ENCODE data around the gene FMN2. TPM values are rescaled to one million over a fixed set of nuclear protein-coding genes. Genes with fewer than 3 reads are reported as not detected.

Gene FMN2
- total RNA-seq, 2 experiments from 2014 or later = not detected

- DNase-seq = no peak
- H3K27me3 Mint-ChIP-seq = no peaks in the 10 kb centered on the region
- CTCF ChIA-PET = no interaction called here
- no peak overlapping the region for H3K4me3 Mint-ChIP-seq
- no peaks in the 10 kb centered on the region for H3K4me1 Mint-ChIP-seq
- H3K9me3 Mint-ChIP-seq (ENCODE audit: low read depth) = peaks cover 7% of the 10 kb centered on the region
- H3K27ac Mint-ChIP-seq = no peak overlapping the region
- H3K36me3 Mint-ChIP-seq = no peaks in the 10 kb centered on the region
- no peak for ATAC-seq
Observed at GRCh38 chr1:240423246-240423924, 331.7 kb downstream of the FMN2 start.

DNA sequence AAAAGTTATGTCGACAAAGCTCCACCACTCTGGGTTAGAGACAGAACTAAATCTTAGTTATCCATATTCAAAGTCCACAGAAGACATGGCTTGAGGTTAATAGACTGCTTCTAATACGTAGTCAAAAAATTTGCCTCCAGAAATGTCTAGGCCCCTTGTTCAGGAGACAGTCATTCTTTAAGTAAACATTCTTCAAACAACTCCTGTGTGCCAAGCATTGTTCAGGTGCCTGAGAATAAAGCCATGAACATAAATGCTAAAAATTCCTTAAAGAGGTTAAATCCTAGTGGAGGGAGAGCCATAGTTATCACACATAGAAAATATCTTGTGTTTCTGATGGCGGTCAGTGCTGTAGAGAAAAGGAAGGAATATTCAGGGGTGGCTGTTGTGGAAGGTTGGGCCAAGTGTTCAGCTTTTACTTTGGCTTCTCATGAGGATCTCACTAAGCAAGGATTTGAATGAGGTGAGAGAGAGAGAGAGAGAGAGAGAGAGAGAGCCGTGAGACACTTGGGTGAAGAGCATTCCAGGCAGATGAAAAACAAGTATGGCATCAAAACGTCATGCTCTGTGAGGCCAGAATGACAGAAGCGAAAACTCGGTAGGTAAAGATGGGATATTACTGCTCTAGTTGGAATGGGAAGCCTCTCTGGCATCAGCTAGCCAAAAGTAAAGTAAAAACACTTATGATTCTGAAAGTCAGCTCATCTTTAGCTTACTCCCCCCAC, 333.2 kb downstream of the FMN2 start:
- Mint-ChIP-seq H3K4me3 (no peak overlapping the region), H3K27me3 (no peaks in the 10 kb centered on the region), H3K36me3 (no peaks in the 10 kb centered on the region), H3K4me1 (no peaks in the 10 kb centered on the region), H3K27ac (no peak overlapping the region), H3K9me3 (ENCODE audit: low read depth) (peaks cover 6% of the 10 kb centered on the region)
- CTCF ChIA-PET = no interaction called here
- no peak for DNase-seq
- no peak for ATAC-seq

GRCh38 chr1:240426051-240426450, 334.4 kb downstream of the FMN2 start:
- no peak overlapping the region for H3K27ac Mint-ChIP-seq
- no peak overlapping the region for H3K4me3 Mint-ChIP-seq
- DNase-seq (no peak), ATAC-seq (no peak)
- H3K27me3 Mint-ChIP-seq = no peaks in the 10 kb centered on the region
- peaks cover 3% of the 10 kb centered on the region for H3K9me3 Mint-ChIP-seq (ENCODE audit: low read depth)
- no peaks in the 10 kb centered on the region for H3K36me3 Mint-ChIP-seq
- CTCF ChIA-PET = no interaction called here
- no peaks in the 10 kb centered on the region for H3K4me1 Mint-ChIP-seq

DNA sequence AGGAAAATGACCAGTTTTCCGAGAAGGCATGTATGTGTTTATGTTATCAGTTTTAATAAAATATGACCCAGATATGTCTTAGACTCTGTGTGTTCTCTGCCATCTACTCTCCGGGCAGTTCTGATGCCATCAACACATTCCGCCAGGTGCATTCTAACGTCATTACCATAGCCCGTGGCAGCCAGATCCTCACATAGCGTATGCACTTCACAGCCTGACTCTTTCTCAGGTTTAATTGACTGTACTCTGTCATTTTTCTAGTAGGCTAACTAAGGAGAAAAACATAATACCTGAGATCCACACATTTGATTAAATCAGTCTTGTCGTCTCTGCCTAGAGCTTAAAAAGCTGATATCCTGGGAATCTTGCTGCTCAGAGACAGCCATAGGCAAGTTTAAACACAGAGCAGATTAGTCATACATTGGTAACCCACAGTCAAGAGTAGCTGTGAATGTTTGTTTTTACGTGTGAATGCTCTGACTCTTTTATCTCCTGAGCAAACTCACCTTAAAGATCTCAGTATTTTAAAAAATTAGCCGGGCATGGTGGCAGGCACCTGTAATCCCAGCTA, 344.4 kb downstream of the FMN2 start:
- CTCF ChIA-PET = no interaction called here
- Mint-ChIP-seq H3K27me3 (no peaks in the 10 kb centered on the region), H3K4me3 (no peak overlapping the region), H3K36me3 (no peaks in the 10 kb centered on the region), H3K9me3 (ENCODE audit: low read depth) (peaks cover 7% of the 10 kb centered on the region), H3K4me1 (no peaks in the 10 kb centered on the region), H3K27ac (no peak overlapping the region)
- no peak for DNase-seq
- no peak for ATAC-seq

DNA sequence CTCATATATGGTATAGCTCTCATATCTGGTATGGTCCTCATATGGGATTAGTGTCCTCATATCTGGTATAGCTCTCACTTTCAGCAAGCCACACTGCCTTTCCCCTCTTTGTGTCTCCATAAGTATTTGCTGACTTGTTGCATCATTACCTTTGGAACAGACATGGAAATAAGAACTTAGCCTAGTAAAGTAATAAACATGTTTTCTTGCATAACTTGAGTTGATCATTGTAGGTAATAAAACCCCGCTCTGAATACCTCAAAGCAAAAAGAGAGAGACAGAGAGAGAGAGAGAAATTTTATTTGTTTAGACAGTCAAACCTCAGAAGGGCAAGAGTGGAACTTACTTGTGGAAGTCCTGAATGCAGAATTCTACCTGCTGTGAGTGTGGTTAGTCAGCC, 350.0 kb downstream of the FMN2 start:
- Mint-ChIP-seq H3K27me3 (no peaks in the 10 kb centered on the region), H3K9me3 (ENCODE audit: low read depth) (peaks cover 6% of the 10 kb centered on the region), H3K4me1 (no peaks in the 10 kb centered on the region), H3K36me3 (no peaks in the 10 kb centered on the region), H3K27ac (no peak overlapping the region), H3K4me3 (no peak overlapping the region)
- CTCF ChIA-PET = no interaction called here
- ATAC-seq (no peak), DNase-seq (no peak)

GRCh38 chr1:240445369-240445768, 353.7 kb downstream of the FMN2 start:
- Mint-ChIP-seq H3K36me3 (no peaks in the 10 kb centered on the region), H3K4me3 (no peak overlapping the region), H3K27ac (no peak overlapping the region), H3K4me1 (no peaks in the 10 kb centered on the region), H3K9me3 (ENCODE audit: low read depth) (peaks cover 8% of the 10 kb centered on the region), H3K27me3 (no peaks in the 10 kb centered on the region)
- no peak for ATAC-seq
- no peak for DNase-seq
- CTCF ChIA-PET = no interaction called here

- DNase-seq (no peak), ATAC-seq (no peak)
- no peaks in the 10 kb centered on the region for H3K4me1 Mint-ChIP-seq
- CTCF ChIA-PET = interaction anchor here (1.1 kb wide), 1 partner anchor 153 kb away, joined by 3 read pairs; no protein-coding TSS in a partner anchor
- H3K27ac Mint-ChIP-seq = no peak overlapping the region
- H3K4me3 Mint-ChIP-seq = no peak overlapping the region
- no peaks in the 10 kb centered on the region for H3K9me3 Mint-ChIP-seq (ENCODE audit: low read depth)
- no peaks in the 10 kb centered on the region for H3K36me3 Mint-ChIP-seq
- no peaks in the 10 kb centered on the region for H3K27me3 Mint-ChIP-seq
Observed at GRCh38 chr1:240455228-240455821, 363.6 kb downstream of the FMN2 start.

- Mint-ChIP-seq H3K4me1 (no peaks in the 10 kb centered on the region), H3K36me3 (no peaks in the 10 kb centered on the region), H3K27ac (no peak overlapping the region), H3K4me3 (no peak overlapping the region), H3K9me3 (ENCODE audit: low read depth) (no peaks in the 10 kb centered on the region), H3K27me3 (no peaks in the 10 kb centered on the region)
- CTCF ChIA-PET = no interaction called here
- ATAC-seq = no peak
- DNase-seq = no peak
Observed at GRCh38 chr1:240457203-240457602, 365.5 kb downstream of the FMN2 start.

DNA sequence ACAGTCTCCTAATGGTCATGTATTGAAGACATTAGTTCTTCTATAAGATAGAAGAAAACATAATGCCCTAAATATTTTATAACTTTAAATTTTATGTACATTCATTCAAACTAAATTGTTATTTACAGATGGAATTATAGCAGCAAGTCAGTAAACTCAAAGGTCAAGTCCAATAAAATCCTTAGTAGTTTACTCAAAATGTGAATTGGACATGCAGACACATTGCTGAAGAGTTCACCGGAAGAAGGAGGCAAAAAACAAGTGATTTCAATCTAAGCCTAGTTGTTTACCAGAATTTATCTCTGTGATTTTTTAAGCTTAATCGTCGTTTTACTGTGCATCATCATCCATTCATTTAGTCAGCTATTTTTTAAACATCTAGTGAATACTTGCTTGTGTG, 370.6 kb downstream of the FMN2 start:
- DNase-seq (no peak), ATAC-seq (no peak)
- no peak overlapping the region for H3K27ac Mint-ChIP-seq
- H3K4me3 Mint-ChIP-seq = no peak overlapping the region
- H3K4me1 Mint-ChIP-seq = no peaks in the 10 kb centered on the region
- no peaks in the 10 kb centered on the region for H3K27me3 Mint-ChIP-seq
- CTCF ChIA-PET = no interaction called here
- H3K36me3 Mint-ChIP-seq = no peaks in the 10 kb centered on the region
- H3K9me3 Mint-ChIP-seq (ENCODE audit: low read depth) = no peaks in the 10 kb centered on the region

DNA sequence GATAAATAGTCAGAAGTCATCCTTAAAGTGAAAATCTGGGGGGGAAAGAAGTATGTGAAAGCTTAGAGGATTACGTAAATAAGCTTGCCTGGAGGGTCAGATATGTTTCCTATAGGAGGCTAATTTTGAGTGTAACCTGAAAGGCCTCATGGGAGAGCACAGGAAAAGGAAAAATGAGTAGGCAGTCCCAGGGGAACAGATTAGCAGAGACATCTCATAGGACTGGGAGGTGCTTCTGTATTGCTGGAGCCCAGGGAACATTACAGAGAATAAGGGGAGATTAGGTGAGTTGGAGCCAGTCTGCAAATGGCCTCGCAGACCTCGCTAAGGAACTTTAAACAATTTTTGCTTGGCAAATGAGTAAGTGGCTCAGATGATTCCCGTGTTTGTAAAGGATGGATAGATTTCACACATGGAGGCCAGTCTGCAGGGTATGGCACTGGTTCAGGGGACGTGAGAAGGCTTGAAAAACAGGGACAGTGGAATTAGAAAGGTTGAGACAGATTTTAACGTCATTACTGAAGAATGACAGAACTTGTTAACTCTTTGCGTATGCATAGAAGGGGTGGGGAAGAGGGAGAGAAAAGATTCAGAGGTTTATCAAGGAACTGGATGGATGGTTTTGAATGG, 371.2 kb downstream of the FMN2 start:
- H3K9me3 Mint-ChIP-seq (ENCODE audit: low read depth) = no peaks in the 10 kb centered on the region
- no peak for ATAC-seq
- CTCF ChIA-PET = no interaction called here
- H3K4me1 Mint-ChIP-seq = no peaks in the 10 kb centered on the region
- H3K27me3 Mint-ChIP-seq = no peaks in the 10 kb centered on the region
- DNase-seq = no peak
- H3K27ac Mint-ChIP-seq = no peak overlapping the region
- no peaks in the 10 kb centered on the region for H3K36me3 Mint-ChIP-seq
- no peak overlapping the region for H3K4me3 Mint-ChIP-seq

- ATAC-seq (no peak), DNase-seq (no peak)
- Mint-ChIP-seq H3K36me3 (no peaks in the 10 kb centered on the region), H3K27me3 (no peaks in the 10 kb centered on the region), H3K9me3 (ENCODE audit: low read depth) (no peaks in the 10 kb centered on the region), H3K4me1 (no peaks in the 10 kb centered on the region), H3K27ac (no peak overlapping the region), H3K4me3 (no peak overlapping the region)
- CTCF ChIA-PET = no interaction called here
Observed at GRCh38 chr1:240464099-240464498, 372.4 kb downstream of the FMN2 start.

DNA sequence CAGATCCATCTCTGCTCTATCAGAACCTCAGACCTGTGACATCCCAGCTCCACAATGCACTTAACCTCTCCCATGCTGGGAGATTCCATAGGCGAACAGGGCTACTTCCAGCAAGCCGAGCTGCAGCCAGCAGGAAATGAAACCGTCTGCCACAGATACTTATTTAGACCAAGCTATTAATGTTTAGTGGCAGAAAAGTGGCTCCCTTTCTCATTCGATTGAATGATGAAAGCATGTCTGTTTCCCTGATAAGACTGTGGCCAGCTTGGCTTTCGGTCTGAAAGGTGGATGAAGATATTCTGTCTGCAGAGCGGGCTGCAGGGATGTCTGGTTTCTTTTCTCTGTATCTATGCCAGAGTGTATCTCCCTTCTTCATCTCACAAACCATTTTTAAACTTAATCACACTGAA, 373.9 kb downstream of the FMN2 start:
- H3K27me3 Mint-ChIP-seq = no peaks in the 10 kb centered on the region
- CTCF ChIA-PET = no interaction called here
- no peaks in the 10 kb centered on the region for H3K9me3 Mint-ChIP-seq (ENCODE audit: low read depth)
- ATAC-seq (no peak), DNase-seq (no peak)
- H3K4me1 Mint-ChIP-seq = no peaks in the 10 kb centered on the region
- no peak overlapping the region for H3K4me3 Mint-ChIP-seq
- no peak overlapping the region for H3K27ac Mint-ChIP-seq
- H3K36me3 Mint-ChIP-seq = no peaks in the 10 kb centered on the region

GRCh38 chr1:240466509-240466908, 374.8 kb downstream of the FMN2 start:
- Mint-ChIP-seq H3K36me3 (no peaks in the 10 kb centered on the region), H3K27me3 (no peaks in the 10 kb centered on the region), H3K27ac (no peak overlapping the region), H3K4me1 (no peaks in the 10 kb centered on the region), H3K4me3 (no peak overlapping the region), H3K9me3 (ENCODE audit: low read depth) (no peaks in the 10 kb centered on the region)
- DNase-seq (no peak), ATAC-seq (no peak)
- CTCF ChIA-PET = no interaction called here

DNA sequence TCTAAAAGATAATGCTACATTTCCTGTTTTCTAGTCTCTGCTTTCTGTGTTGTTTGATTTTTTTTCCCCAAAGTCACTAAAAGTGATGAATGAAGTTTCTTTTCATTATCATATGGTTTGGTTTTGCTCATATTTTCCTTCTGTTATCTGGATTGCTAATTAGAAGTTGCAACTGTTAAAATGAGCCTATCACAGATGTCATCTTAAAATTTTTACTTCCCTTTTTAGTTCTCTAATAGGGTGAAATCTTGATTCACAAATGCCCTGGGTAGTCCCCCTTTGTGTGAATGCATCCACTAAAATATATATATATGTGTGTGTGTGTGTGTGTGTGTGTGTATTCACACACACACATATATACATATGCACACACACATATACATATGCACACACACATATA, 376.2 kb downstream of the FMN2 start:
- Mint-ChIP-seq H3K27ac (no peak overlapping the region), H3K9me3 (ENCODE audit: low read depth) (no peaks in the 10 kb centered on the region), H3K4me1 (no peaks in the 10 kb centered on the region), H3K4me3 (no peak overlapping the region), H3K36me3 (no peaks in the 10 kb centered on the region), H3K27me3 (no peaks in the 10 kb centered on the region)
- CTCF ChIA-PET = no interaction called here
- DNase-seq (no peak), ATAC-seq (no peak)

All from activated CD8-positive, alpha-beta memory T cell treated with anti-CD3 and anti-CD28 coated beads, Interleukin-2, amount 10 ng/mL, durations not matched to agents 7 days and 5 days (primary cell).